GM18907 (cell line): Measurements from ENCODE around the gene LIMS4.
"Not testable (repeated sequence)": the region's sequence is repeated elsewhere in the genome, so short reads cannot be mapped to it uniquely, and the experiment has no call there.

ENCODE experiments used
- ATAC-seq: cut with Tn5 transposase; IDR thresholded peaks from one replicate; pipeline ENCODE4 v1.9.1; 2021; ENCODE audit warnings: mild to moderate bottlenecking, moderate library complexity; ENCODE audit not compliant: unreplicated experiment

The LIMS4 gene, protein sequence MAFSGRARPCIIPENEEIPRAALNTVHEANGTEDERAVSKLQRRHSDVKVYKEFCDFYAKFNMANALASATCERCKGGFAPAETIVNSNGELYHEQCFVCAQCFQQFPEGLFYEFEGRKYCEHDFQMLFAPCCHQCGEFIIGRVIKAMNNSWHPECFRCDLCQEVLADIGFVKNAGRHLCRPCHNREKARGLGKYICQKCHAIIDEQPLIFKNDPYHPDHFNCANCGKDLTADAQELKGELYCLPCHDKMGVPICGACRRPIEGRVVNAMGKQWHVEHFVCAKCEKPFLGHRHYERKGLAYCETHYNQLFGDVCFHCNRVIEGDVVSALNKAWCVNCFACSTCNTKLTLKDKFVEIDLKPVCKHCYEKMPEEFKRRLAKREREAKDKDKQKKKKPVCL

GRCh38 chr2:110472171-110473058 lies at the start of gene LIMS4:
LIMS4 (minus strand) TSS chr2:110472816; CDS start chr2:110472778, 38 bp downstream.
- not testable (repeated sequence) for ATAC-seq

- ATAC-seq = peak; percentile 96
These were observed 27.2 kb upstream of the LIMS4 start for GRCh38 chr2:110499755-110500377.

DNA sequence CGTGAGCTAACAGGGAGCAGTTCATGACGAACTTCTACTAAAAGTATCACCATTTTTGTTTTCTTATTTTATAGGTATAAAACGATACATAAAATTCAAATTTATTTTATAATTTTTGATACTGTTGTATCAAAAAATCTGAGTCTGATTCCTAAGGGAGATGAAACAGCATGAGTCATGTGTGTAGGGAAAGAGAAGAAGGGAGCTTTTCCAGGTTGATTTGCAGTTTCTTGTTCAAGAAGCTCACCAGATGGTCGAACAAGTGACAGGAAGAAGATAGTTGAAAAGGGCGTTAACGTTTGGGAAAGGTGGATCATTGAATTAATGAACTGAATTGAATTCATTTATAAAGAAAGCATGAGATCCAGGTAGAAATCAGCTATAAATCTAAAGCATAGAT lies 23.4 kb upstream of the LIMS4 start:
- ATAC-seq = not testable (repeated sequence)

DNA sequence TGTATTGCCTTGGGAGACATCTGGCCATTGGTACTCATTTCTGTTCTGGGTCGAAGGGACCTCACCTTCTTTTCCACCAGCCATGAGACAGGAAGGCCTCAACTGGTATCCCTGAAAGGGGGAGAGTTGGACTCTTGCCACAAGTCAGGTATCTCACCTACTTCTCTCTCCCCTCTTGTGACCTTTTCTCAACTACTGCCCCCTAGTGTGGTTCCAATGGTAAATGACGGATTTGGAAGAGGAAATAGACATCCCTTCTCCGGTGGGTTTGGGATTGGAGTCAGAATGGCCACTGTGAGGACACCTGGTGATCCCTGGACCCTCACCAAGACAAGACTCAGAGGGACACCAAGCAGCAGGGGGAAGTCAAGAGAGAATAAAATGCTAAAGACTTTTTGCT lies 21.9 kb upstream of the LIMS4 start:
- not testable (repeated sequence) for ATAC-seq

DNA sequence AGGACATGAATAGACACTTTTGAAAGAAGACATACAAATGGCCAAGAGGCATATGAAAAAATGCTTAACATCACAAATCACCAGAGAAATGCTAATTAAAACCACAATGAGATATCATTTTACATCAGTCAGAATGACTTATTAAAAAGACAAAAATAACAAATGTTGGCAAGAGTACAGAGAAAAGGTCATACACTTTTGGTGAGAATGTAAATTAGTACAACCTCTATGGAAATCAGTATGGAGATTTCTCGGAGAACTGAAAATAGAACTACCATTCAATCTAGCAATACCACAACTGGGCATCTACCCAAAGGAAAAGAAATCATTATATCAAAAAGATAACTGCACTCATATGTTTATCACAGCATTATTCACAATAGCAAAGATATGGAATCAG lies 16.4 kb upstream of the LIMS4 start:
- not testable (repeated sequence) for ATAC-seq

- not testable (repeated sequence) for ATAC-seq
These were observed 10.1 kb upstream of the LIMS4 start for GRCh38 chr2:110482697-110483096.

- not testable (repeated sequence) for ATAC-seq
These were observed 8.6 kb upstream of the LIMS4 start for GRCh38 chr2:110481200-110481599.

- not testable (repeated sequence) for ATAC-seq
These were observed 7.5 kb upstream of the LIMS4 start for GRCh38 chr2:110480084-110480483.

- ATAC-seq = not testable (repeated sequence)
These were observed 4.8 kb upstream of the LIMS4 start for GRCh38 chr2:110477370-110477769.

DNA sequence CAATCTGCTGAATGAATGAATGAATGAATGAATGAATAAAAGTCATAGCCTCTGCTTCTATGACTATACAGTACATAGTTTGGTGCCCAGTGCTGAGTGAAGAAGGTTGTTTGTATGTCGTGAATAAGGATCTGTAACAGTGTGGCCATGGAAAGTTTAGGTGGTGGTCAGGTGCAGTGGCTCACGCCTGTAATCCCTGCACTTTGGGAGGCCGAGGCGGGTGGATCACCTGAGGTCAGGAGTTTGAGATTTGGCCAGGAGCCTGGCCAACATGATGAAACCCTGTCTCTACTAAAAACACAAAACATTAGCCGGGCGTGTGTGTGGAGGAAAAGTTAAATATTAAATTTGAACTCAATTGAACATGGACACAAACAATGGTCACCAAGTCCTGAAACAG lies 4.3 kb upstream of the LIMS4 start:
- ATAC-seq = not testable (repeated sequence)

DNA sequence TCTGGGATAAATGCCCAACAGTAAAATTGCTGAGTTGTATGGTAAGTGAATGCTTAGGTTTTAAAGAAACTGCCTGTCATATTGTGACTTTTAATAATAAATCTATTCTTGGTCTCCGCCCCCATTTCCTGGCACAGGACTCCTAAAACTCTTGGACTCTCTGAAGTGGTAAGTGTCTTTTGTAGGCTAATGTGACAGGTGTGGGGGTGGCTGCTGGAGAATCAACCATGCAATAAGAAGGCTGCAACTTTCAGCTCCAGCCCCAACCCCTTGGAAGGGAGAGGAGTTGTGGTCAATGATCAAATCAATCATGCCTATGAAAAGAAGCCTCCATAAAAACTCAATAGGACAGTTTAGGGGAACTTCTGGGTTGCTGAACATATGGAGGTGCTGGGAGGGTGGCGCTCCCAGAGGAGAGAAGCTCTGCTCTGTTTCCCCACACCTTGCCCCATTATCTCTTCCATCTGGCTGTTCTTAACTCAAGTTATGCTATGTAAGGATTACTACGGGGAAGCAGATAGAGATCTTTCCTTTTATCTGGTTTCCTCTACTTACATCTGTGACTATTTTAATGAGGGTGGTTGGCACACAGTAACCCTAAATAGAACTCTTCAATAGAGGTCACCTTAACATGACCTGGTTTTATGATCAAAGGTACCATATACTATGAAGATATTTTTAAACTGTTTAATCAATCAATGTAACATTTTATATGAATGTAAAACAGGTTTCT lies 3.2 kb upstream of the LIMS4 start:
- not testable (repeated sequence) for ATAC-seq

DNA sequence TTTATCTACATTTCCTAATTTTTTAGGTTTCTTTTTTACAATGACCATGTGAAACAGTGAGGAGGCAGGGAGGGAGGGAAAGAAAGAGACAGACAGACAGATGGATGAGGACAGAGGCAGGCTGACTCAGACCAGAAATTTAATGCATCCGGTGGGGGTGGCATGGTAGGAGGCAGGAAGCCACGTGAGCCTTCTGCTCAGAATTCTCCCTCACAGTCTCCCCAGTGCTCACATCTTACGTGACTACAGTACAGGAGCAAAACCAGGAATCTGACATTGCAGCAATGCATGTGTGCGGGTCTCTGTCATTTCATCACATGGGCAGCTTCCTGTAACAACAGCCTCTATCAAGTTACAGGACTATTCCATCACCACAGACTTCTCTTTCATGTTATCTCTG lies 2.3 kb upstream of the LIMS4 start:
- peak; percentile 99 for ATAC-seq

DNA sequence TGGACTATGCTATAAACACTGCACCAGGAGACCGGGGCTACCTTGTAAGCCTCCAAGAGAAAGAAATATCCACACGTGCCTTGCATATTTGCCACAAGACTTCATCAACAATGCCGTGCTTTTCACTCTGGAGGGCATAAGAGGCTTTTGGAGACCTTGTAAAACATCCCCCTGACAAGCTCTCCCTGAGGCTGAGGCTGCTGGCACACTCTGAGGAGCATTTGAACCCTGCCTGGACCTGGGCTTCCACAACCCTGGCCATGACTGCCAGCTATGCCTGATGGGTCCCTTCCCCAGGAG lies 393 bp upstream of the LIMS4 start:
- ATAC-seq = not testable (repeated sequence)

DNA sequence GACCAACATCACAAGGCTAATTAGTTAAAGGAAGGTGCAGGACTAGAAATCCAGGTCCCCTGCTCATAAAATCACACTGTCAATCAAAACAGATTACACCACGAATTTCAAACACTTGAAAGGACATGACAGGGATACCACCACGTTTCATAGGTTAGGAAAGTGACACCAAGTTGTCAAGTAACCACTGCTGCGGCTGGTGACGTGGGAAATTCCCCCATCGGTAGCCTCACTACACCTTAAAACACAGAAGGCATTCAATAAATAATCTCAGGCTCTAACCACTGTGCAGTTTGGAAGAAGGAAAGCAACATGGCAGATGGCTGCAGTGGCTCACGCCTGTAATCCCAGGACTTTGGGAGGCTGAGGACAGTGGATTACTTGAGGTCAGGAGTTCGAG lies 3.7 kb downstream of the LIMS4 start:
- ATAC-seq = not testable (repeated sequence)

DNA sequence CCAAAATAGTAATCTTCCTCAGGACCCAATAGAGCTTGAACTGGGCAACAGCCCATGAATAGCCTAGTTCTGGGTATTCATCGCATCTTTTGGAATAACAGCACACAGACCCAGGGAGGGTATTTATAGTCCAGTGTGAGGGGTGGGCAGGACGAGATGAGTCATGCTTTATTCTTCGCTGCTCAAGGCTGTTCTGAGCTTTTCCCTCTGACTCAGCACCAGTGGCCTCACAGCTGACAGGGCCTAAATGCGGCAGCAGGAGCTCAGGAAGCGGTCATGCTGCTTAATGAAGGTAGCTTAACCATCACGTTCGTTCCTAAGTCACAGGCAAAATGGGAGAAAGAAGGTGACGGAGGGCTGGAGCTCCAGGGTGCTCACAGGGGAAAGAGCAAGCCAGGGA lies 7.3 kb downstream of the LIMS4 start:
- ATAC-seq = peak; percentile 92

GRCh38 chr2:110462458-110462857 lies 10.2 kb downstream of the LIMS4 start:
- ATAC-seq = not testable (repeated sequence)

DNA sequence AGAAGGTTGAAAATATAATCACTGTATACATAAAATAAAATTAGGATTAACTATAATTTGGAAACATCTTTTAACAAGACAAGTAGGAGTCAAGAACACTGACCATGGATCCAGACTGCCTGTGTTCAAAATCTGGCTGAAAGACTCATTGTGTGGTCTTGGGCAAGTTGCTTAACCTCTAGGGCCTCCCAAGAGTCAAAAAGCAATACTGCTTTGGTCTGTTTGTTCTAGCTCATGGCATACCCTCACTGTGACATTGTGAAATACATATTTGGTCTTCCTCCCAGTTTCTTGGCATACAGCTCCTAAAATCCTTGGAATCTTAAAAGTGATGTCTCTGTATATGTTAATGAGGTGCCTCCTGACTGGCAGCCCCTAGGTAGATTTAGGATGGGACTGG lies 12.3 kb downstream of the LIMS4 start:
- ATAC-seq = not testable (repeated sequence)

GRCh38 chr2:110457214-110457590 lies 15.4 kb downstream of the LIMS4 start:
- not testable (repeated sequence) for ATAC-seq

- ATAC-seq = not testable (repeated sequence)
These were observed 16.1 kb downstream of the LIMS4 start for GRCh38 chr2:110456291-110457213.
